Right atrium auricular region (tissue), 2 donors: ENCODE results near the gene CXorf65. TPM values are rescaled to one million over a fixed set of nuclear protein-coding genes. Genes with fewer than 3 reads are reported as not detected.

Experiments used
- DNase-seq: peaks from one replicate; pipeline ENCODE4 v3.0.0-alpha.2; 2019; ENCODE audit warnings: low spot score
- H3K27ac ChIP-seq, 2 donors: fragments of 200-600 bp; sonication (generic); 1 replicate in 1 of 2; 2 replicates in 1 of 2; pipeline ENCODE4 v1.5.1; 2016 to 2019
- H3K27me3 ChIP-seq, 2 donors: fragments of 200-600 bp; sonication (generic); one replicate each; pipeline versions ENCODE4 v1.5.1 to v1.6.0; 2017 to 2019
- H3K36me3 ChIP-seq: fragments of 200-600 bp; sonication (generic); one replicate; pipeline ENCODE4 v1.5.1; 2016
- H3K4me1 ChIP-seq, 2 donors: fragments of 200-600 bp; sonication (generic); one replicate each; pipeline versions ENCODE4 v1.5.1 to v1.6.0; 2017 to 2019
- H3K4me3 ChIP-seq, 2 donors: fragments of 200-600 bp; sonication (generic); 1 replicate in 1 of 2; 2 replicates in 1 of 2; pipeline ENCODE4 v1.5.1; 2017 to 2019; ENCODE audit warnings: mild to moderate bottlenecking in 1 of 2, moderate library complexity in 1 of 2
- H3K9me3 ChIP-seq, 2 donors: fragments of 200-600 bp; sonication (generic); one replicate each; pipeline ENCODE4 v1.5.1; 2019
- total RNA-seq, 2 donors: library from RNA; depleted of rRNA; stranded (reverse); fragments of >200 nt; gene quantifications; one replicate each; pipeline ENCODE4 v1.1.0, GENCODE V29; 2016
- TF ChIP-seq, protein P1 (sequence below), 2 donors: fragments of 200-600 bp; sonication (generic); IDR thresholded peaks; one replicate each; pipeline ENCODE4 v1.5.1; 2019; ENCODE audit warnings: antibody characterized with exemption in 2 of 2

CXorf65 gene
- total RNA-seq, 2 donors from 2014 or later, result not detected

DNA sequence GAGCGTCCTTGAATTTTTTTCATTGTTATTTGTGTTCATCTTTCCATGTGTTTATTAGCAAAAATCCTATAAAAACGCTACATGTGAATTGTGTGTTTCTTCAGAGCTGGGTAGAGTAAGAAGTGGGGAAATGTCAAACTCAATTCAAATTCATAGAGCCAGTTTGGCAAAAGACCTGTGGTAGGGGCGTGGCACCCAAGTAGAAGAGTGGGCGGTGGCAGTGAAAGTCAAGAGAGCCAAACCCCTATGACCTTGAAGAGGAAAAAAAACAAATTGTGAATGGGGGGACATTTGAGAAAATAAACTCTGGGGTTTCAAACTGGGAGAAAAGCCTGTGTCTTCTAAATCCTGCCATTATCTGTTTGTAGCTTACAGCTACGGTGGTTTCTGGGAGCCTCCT, 15.3 kb downstream of the CXorf65 start:
- Histone ChIP-seq H3K27me3 (no peaks in the 10 kb centered on the region), H3K4me1 (no peaks in the 10 kb centered on the region), H3K36me3 (no peaks in the 10 kb centered on the region), H3K9me3 (no peaks in the 10 kb centered on the region), H3K4me3 (no peak overlapping the region), H3K27ac (no peak overlapping the region)
- TF ChIP-seq, protein P1, sequence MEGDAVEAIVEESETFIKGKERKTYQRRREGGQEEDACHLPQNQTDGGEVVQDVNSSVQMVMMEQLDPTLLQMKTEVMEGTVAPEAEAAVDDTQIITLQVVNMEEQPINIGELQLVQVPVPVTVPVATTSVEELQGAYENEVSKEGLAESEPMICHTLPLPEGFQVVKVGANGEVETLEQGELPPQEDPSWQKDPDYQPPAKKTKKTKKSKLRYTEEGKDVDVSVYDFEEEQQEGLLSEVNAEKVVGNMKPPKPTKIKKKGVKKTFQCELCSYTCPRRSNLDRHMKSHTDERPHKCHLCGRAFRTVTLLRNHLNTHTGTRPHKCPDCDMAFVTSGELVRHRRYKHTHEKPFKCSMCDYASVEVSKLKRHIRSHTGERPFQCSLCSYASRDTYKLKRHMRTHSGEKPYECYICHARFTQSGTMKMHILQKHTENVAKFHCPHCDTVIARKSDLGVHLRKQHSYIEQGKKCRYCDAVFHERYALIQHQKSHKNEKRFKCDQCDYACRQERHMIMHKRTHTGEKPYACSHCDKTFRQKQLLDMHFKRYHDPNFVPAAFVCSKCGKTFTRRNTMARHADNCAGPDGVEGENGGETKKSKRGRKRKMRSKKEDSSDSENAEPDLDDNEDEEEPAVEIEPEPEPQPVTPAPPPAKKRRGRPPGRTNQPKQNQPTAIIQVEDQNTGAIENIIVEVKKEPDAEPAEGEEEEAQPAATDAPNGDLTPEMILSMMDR (IDR thresholded peaks at IDR 0.05), result no peak
- DNase-seq, result no peak

DNA sequence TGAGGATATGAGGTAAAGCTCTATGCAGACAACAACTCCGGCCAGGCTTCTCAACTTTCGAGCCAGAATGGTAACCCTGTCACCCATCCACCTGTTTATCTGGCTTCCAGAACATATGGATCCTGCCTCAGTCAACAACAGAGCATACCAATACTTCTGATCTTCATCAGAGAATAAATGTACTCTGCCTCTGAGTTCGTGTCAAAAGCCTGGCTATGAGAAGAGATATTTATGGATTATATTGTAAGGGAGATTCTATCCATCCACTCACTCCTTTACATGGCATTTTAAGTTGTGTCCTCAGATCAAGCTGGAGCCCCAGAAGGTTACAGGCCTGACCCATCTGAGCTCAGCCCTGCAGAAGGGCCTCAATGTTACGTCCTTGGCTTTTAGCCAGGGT, 20.6 kb downstream of the CXorf65 start:
- H3K36me3 ChIP-seq, result no peaks in the 10 kb centered on the region
- no peak for DNase-seq
- TF ChIP-seq, protein P1 (IDR thresholded peaks at IDR 0.05), result no peak
- H3K27me3 ChIP-seq, result no peaks in the 10 kb centered on the region
- H3K4me1 ChIP-seq, result no peaks in the 10 kb centered on the region
- H3K27ac ChIP-seq, result no peak overlapping the region
- no peak overlapping the region for H3K4me3 ChIP-seq
- H3K9me3 ChIP-seq, result no peaks in the 10 kb centered on the region

DNA sequence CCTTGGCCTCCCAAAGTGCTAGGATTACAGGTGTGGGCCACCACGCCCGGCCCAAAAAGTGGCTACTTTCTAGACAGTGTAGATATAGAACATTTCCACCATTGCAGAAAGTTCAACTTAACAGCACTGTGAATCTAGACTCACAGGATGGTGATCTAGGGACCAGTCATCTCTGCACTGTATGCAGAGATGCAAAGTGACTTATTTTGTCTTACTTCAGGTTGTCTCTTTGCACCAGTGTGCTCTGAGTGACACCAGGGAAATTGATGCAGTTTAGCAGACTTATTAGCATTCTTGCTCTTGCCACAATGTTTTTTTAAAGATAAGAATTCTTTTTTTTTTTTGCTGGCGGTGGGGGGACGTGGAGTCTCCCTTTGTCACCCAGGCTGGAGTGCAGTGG, 23.7 kb downstream of the CXorf65 start:
- H3K9me3 ChIP-seq, result no peaks in the 10 kb centered on the region
- TF ChIP-seq, protein P1 (IDR thresholded peaks at IDR 0.05), result no peak
- no peak for DNase-seq
- no peaks in the 10 kb centered on the region for H3K4me1 ChIP-seq
- no peaks in the 10 kb centered on the region for H3K27me3 ChIP-seq
- no peaks in the 10 kb centered on the region for H3K36me3 ChIP-seq
- H3K27ac ChIP-seq, result no peak overlapping the region
- H3K4me3 ChIP-seq, result no peak overlapping the region

DNA sequence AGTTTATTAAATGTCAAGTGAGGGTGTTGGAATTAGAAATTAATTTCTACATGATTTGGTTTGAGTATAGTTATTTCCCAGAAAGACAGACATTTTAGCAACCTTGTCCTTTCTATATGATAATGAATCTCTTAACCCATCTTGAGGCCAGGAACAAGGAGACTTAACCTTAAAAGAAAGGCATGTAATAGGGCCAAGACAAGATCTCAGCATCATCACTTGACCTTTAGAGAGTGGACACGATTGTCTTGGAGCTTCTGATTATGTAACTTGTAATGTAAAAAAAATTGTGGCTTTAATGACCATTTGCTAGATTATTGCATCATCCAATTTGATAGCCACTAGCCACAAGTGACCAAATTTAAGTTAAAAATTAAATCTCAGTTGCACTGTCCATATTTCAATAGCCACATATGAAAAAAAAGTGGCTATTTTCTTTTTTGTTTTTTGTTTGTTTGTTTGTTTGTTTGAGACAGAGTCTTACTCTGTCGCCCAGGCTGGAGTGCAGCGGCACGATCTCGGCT, 24.4 kb downstream of the CXorf65 start:
- H3K4me3 ChIP-seq, result no peak overlapping the region
- H3K36me3 ChIP-seq, result no peaks in the 10 kb centered on the region
- H3K27me3 ChIP-seq, result no peaks in the 10 kb centered on the region
- H3K4me1 ChIP-seq, result no peaks in the 10 kb centered on the region
- H3K9me3 ChIP-seq, result no peaks in the 10 kb centered on the region
- H3K27ac ChIP-seq, result no peak overlapping the region
- no peak for DNase-seq
- TF ChIP-seq, protein P1 (IDR thresholded peaks at IDR 0.05), result no peak

DNA sequence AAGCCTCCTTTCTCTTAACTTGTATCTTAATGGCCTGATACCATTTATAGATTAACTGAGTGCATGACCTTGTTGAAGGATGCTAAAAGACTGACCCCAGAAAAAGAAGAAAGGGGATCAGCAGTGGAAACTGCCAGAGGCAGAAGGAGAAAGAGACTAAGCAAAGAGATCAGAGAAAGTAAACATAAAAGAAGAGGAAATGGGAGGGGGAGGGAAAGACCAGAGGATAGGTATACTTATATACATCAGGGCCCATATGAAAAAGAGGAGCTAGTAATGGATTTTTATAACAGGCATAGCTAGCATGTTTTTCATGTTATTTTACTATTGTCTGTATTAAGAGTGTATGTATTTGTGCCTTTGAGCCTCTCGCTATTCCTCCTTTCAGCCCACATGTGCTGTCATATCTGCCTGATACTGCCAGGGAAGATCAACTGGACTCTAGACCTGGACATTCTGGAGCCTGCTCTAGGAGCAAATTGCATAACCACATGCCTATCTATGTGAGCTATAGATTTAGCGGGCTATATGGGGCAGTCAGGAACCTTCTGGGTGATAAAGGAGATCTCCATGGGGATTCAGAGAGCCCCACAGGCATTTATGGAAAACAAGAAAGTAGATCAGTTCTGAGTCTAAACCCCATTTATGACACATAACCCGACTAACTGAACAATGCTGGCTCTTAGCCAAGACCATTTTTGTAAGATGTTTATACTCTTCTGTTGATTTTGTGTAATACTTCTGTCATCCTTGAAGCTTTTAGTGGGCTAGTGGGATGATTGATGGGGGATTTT, 25.0 kb downstream of the CXorf65 start:
- Histone ChIP-seq H3K27me3 (no peaks in the 10 kb centered on the region), H3K4me3 (no peak overlapping the region), H3K27ac (no peak overlapping the region), H3K9me3 (no peaks in the 10 kb centered on the region), H3K4me1 (no peaks in the 10 kb centered on the region), H3K36me3 (no peaks in the 10 kb centered on the region)
- TF ChIP-seq, protein P1 (IDR thresholded peaks at IDR 0.05), result no peak
- no peak for DNase-seq
